ENCODE results near the gene INPPL1.
"Not testable (repeated sequence)": the region's sequence is repeated elsewhere in the genome, so short reads cannot be mapped to it uniquely, and the experiment has no call there.

INPPL1 gene

DNA sequence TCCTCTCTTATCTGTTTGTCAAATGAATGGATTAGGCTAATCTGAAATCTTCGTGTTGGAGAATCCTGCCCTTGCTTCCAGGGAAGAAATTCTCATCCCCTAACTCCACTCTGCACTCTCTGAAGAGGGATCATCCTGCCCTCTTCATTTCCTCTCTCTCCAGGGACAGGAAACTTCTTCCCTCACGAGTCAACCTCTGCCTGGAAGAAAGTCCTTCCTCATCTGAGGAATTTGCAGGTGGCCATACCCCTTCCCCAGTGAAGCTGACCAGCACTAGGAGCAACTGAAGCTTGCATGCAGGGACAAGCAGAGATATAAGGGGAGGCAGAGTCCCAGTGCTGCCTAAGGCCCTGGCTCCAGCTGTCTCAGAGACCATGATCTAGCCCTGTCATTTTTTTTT is 23.0 kb downstream of the INPPL1 start:
- DNase-seq = no peak

DNA sequence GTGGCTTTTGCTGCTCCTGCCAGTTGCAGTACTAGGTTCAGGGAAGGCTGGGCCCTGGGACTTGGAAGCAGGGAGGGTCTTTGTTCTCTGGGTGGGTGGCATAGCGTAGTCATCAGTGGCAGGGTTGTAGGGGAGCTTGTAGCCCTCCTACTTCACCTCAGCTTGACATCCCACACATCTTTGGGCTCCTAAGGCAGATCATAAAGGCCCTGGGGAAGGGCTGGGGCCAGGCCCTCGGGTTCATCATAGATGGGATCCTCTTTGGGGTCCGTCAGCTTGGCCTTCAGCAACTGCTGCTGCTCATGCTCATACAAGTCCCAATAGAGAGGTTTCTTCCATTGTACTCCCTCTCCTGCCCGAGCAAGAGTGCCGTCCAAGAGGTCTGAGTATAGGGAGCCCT is 25.4 kb downstream of the INPPL1 start:
- DNase-seq = no peak

DNA sequence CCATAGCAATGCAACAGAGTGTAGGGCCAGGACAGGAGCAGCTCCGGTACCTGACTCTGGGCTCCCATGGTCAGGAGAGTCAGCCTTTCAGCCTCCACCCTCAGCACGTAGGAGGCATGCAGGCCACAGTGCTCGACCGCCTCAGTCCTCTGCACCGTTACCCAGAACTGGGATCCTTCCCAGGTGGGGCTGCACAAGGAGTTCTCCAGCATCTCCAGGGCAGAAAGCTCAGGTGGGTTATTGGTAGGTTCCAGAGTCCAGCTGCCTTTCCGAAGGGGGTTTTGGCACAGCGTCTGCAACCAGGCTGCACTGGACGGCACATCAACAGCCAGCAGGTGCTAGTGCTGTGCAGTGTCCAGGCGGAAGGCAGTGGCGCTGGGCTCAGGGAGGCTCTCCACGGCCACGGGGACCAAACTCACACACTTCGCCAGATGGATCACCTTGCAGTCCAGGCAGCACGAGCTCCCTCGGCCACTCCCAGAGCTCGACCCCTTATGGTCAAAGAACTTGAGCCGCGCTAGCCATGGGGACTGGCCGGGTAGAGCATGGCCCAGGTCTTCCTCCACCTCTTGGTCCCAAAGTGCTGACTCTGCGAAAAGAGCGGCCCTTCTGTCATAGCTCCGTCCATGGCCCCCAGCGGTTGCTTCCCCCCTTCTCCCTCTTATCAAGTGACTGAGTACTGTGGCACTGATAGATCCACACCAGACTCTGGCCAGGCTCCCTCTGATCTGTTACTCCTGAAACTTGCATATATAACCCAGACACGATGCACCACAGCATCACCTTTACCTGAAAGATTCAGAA is 26.3 kb downstream of the INPPL1 start:
- no peak for DNase-seq

DNA sequence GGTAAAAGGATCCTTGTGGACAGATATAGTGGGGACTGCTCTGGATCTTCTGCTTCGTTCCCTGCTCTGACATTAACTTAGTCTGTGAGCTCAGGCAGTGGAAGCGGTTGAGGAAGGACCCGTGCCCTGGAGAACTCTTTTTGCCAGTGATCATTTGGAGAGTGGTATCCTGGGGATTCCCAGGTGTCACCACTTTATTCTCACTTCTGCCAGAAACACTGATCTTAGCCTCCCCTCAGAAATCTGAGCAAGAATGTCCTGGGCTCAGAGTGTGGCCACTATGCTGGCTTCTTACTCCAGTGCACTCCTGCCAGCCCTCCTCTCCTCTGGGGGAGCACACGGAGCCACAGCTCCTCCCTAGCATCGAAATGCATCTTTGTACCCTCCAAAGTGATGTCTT is 27.0 kb downstream of the INPPL1 start:
- no peak for DNase-seq

DNA sequence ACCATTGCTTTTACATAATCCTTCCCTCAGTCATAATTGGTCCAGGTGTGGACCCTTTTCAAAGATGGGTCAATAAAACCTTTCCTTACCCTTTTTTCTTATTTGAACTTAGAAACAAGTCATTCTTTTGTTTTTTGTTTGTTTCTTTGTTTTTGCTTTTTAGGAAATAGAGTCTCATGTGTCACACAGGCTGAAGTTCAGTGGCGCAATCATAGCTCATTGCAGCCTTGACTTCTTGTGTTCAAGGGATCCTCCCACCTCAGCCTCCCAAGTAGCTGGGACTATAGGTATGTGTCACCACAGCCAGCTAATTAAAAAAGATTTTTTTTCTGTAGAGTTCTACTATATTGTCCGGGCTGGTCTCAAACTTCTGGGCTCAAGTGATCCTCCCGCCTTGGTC is 28.8 kb downstream of the INPPL1 start:
- DNase-seq = no peak

DNA sequence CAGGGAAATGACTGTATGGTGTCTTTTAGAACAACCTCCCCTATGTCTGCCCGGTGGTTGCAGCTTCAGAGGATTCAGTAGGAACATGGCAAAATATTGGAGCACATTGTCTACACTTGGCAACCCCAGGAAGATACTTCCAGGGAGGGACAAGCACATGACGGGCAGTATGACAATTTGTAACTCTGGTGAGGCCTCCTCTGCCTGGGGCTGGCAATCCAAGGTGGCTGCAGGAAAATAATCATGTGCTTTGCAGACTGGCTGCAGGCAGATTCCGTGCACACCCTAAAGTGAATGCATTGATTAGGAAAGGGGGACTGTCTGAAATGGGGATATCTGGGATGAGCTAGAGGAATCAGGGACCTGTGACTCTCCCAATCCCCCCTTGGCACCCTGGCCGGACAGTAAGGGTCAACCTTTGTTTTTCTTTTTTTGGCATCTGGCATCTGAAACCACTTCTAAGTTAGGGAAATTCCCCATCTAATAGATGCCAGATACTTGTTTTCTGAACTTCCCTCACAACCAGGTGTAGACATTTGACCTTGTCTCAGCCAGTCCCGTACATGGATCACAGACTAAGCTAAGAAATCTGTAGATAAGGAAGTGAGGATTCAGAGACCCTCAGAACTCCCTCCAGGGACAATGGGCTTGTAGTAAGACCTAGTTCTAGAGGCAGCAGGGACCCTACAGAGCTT is 29.9 kb downstream of the INPPL1 start:
- no peak for DNase-seq

DNA sequence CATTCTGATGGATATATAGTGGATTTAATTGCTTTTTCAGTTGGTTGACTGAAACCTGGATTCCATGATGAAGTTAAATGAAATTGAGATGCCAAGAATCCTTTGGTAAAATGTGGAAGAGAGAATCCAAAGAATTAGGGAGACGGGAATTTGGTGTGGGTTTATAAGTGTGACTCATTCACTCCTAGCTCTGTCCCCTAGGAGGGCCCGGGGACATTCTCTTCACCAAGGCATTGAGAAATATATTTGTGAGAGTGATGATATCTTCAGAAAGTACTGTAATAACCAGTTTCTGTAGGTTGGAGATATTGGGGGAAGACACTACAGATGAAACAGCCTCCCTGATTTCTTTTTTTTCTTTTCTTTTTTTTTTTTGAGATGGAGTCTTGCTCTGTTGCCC is 33.0 kb downstream of the INPPL1 start:
- no peak for DNase-seq

DNA sequence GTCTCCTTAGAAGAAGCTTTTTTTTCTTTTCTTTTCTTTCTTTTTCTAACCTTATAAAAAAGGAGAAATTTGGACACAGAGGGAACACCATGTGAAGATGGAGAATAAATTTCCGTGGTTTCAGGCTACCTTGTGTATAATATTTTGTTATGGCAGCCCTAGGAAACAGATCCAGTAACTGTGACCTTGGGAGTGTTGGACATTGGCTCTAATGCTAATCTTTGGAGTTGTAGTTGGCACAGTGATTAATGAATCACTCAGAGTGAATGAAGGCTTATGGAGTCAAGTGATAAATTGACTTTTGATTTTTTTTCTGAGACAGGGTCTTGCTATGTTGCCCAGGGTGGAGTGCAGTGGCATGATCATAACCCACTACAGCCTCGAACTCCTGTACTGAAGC is 34.9 kb downstream of the INPPL1 start:
- DNase-seq = no peak

DNA sequence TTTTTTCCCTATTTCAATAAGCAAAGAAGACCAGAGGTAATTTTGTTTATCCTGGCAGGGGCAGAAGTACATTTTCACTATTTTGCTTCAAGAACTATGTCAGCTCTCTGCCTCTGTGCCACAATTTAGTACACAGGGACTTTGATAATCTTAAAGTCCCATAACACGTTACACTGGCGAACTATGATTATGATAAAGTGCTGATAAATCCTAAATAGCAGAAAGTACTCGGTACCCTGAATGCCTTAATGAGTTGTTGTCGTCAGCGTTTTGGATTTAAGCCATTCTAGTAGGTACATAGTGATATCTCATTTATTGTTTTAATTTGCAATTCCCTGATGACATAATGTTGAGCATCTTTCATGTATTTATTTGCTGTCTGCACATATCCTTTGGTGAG is 36.0 kb downstream of the INPPL1 start:
- DNase-seq = no peak

DNA sequence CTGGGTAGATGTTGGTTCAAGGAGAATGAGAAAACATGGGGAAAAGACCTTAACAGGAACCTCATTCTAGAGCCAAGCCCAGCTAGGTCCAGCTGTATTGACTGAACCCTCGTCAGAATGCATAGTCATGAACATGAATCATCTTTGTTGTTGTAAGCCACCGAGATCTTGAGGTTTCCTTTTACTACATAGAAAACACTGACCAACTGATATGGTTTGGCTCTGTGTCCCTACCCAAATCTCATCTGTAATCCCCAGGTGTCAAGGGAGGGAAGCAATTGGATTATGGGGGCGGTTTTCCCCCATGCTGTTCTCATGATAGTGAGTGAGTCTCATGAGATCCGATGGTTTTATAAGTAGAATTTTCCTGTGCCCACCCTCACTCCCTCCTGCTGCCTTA is 38.8 kb downstream of the INPPL1 start:
- DNase-seq = no peak

DNA sequence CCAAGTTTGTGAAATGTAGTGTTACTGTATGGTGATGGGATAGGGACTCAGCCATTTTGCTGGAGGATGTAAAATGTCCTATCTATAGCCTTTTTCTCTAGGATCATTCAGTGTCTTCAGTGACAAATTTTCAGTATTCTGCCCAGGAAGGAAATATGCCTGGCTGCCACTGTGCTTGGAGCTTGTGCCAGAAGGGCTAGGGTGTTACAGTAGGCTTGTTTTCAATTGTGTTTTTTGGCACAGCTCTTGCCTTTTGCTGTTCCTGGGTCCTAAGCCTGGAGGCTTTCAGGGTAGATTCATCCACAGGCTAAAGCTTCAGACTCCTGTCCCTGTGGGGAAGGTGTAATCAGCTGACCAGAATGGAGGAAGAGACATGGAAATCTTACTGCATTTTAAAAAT is 41.4 kb downstream of the INPPL1 start:
- no peak for DNase-seq

DNA sequence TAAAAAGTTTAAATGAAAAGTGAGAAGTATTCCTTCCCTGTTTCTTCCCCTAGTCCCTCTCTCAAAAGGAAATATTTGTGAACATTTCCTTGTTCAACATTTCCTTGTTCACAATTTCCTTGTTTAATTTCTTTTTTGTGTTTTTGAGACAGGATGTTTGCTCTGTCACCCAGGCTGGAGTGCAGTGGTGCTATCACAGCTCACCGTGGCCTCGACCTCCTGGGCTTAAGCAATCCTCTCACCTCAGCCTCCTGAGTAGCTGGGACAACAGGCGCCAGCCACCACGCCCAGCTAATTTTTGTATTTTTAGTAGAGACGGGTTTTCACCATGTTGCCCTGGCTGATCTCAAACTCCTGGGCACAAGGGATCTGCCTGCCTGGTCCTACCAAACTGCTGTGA is 42.4 kb downstream of the INPPL1 start:
- not testable (repeated sequence) for DNase-seq

DNA sequence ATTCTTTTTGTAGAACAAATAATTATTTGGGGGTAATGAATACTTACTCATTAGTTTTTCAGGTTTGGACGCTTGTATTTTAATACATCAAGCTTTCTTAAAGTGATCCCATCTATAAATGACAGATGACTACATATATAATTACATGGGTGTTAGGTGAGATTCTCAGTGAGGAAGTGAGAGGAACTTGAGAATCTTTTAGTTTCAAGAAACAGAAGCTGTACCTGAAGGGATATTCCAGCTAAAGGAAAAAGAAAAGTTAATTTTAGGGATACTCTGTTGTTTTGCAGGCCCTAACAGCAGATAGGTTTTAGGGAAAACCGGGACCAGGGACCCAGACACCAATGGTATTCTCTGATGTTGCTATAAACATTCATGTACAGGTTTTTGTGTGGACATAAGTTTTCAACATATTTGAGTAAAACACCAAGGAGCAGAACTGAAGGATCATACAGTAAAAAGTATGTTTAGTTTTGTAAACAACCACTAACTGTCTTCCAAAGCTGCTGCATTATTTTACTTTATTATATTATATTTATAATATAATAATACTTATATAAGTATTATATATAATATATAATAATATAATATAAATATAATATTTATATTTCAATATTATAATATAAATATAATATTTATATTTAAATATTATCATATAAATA is 43.5 kb downstream of the INPPL1 start:
- no peak for DNase-seq

DNA sequence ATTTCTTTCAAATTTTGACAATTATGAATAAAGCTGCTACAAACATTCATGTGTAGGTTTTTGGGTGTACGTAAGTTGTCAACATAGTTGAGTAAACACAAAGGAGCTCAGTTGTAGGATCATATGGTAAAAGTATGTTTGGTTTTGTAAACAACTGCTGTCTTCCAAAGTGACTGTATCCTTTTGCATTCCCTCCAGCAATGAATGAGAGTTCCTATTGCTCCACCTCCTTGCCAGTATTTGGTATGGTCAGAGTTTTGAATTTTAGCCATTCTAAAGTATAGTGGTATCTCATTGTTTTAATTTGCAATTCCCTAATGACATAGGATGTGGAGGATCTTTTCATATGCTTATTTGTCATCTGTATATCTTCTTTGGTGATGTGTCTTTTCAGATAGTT is 47.4 kb downstream of the INPPL1 start:
- DNase-seq = no peak

DNA sequence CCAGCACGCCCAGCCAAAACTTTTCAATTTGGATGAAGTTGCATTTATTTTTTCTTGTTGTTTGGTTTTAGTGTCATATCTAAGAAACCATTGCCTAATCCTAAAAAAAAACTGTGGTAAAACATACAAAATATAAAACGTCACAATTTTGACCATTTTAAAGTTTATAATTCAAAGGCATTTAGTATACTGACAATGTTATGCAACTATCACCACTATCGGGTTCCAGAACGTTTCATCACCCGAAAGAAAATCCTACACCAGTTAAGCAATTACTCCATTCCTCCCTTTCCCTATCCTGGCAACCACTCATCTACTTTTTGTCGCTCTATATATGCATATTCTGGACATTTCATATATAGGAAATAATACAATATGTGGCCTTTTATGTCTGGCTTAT is 49.9 kb downstream of the INPPL1 start:
- no peak for DNase-seq

DNA sequence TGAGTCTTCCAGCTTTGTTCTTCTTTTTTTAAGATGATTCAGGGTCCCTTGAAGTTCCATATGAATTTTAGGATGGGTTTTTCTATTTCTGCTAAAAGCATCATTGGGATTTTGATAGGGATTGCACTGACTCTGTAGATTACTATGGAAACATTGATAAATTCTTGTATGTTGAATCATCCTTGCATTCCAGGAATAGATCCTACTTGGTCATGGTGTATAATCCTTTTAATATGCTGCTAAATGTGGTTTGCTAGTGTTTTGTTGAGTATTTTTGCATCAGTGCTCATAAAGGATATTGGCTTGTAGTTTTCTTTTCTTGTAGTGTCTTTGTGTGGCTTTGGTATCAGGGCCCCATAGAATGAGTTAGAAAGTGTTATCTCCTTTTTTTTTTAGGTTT is 54.3 kb downstream of the INPPL1 start:
- DNase-seq = no peak

DNA sequence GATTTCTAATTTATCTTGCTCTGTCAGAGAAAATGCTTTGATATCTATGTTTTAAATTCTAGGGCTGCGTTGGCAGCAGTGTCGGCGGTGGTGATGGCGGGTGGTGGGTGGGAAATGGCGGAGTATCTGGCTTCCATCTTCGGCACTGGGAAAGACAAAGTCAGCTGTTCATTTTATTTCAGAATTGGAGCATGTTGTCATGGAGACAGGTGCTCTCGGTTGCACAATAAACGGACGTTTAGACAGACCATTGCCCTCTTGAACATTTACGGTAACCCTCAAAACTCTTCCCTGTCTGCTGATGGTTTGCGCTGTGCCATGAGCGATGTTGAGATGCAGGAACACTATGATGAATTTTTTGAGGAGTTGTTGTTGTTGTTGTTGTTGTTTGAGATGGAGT is 55.5 kb downstream of the INPPL1 start:
- no peak for DNase-seq

DNA sequence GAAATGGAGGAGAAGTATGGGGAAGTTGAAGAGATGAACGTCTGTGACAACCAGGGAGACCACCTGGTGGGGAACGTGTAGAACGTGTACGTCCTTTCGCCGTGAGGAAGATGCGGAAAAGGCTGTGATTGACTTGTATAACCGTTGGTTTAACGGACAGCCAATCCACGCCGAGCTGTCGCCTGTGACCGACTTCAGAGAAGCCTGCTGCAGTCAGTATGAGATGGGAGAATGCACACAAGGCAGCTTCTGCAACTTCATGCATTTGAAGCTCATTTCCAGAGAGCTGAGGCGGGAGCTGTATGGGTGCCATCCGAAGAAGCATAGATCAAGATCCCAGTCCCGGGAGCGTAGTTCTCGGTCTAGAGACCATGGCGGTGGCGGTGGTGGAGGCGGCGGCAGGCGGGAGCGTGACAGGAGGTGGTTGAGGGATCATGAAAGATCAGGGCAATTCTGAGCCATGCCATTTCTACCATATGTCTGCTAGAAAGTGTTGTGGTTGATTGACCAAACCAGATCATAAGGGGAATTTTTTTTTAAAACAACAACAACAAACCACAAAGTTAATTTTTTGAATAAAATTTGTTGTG is 56.3 kb downstream of the INPPL1 start:
- no peak for DNase-seq

DNA sequence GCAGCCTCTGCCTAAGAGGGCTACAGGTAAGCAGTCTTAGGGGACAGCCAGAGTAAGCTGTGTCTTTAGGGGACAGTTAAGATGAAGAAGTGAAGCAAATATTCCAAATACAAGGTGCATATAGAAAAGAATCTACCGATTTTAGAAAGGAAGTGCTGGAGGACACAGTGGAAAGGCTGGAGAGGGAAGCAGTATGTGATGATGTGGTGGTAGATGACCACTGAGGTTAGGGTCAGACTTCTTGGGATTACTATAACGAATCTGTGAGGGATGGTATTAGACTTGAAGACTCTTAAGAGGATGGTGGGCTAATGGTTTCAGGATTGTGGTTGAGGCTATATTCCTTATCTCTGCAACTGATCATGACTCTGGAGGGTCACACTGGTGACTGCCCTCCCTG is 59.4 kb downstream of the INPPL1 start:
- DNase-seq = no peak

DNA sequence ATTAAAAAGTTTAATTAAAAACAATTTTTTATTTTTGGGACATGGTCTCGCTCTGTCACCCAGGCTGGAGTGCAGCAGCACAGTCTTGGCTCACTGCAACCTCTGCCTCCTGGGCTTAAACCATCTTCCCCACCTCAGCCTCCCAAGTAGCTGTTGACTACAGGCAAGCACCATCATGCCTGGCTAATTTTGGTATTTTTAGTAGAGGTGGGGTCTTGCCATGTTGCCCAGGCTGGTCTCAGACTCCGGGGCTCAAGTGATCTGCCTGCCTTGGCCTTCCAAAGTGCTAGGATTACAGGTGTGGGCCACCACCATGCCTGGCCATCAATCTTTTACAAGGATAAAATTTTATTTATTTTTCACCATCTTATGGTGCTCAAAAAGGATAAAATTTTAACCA is 62.7 kb downstream of the INPPL1 start:
- DNase-seq = no peak
